GM19351 (cell line): ENCODE data around the gene LNPK.
"Not testable (repeated sequence)": the region's sequence is repeated elsewhere in the genome, so short reads cannot be mapped to it uniquely, and the experiment has no call there.

Source experiments
- ATAC-seq: cut with Tn5 transposase; IDR thresholded peaks from one replicate; pipeline ENCODE4 v1.9.1; 2021; ENCODE audit warnings: mild to moderate bottlenecking, moderate library complexity; ENCODE audit not compliant: unreplicated experiment

LNPK gene

GRCh38 chr2:175973373-175973772 is 28.7 kb downstream of the LNPK start:
- ATAC-seq, result no peak

- ATAC-seq, result no peak
Measured at GRCh38 chr2:175966839-175967238, 35.2 kb downstream of the LNPK start.

GRCh38 chr2:175965773-175966172 is 36.3 kb downstream of the LNPK start:
- ATAC-seq, result no peak

DNA sequence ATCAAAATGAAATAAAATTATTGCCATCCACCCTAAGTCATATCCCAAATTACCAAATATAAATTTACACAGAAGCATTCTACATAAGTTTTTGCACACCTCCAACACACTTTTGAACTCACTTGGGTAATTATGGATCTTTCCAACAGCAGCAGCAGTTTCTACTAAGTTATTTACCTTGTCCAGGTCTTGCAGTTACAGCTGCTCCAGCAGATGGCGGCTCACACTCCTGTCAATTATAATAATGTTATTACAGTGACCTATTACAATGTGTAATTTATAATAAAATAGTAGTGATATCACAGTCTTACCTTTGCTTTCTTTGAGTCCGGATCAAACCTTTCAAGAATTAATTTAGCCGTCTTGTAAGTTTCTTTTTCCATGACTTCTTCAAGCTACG is 37.9 kb downstream of the LNPK start:
- ATAC-seq, result no peak

DNA sequence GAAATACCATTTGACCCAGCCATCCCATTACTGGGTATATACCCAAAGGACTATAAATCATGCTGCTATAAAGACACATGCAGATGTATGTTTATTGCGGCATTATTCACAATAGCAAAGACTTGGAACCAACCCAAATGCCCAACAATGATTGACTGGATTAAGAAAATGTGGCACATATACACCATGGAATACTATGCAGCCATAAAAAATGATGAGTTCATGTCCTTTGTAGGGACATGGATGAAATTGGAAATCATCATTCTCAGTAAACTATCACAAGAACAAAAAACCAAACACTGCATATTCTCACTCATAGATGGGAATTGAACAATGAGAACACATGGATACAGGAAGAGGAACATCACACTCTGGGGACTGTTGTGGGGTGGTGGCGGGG is 38.9 kb downstream of the LNPK start:
- not testable (repeated sequence) for ATAC-seq

DNA sequence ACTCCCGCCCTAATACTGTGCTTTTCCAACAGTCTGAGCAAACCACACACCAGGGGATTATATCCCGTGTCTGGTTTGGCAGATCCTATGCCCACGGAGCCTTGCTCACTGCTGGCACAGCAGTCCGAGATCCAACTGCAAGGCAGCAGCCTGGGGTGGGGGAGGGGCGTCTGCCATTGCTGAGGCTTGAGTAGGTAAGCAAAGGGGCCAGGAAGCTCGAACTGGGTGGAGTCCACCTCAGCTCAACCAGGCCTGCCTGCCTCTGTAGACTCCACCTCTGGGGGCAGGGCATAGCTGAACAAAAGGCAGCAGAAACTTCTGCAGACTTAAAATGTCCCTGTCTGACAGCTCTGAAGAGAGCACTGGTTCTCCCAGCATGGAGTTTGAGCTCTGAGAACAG is 44.2 kb downstream of the LNPK start:
- no peak for ATAC-seq

GRCh38 chr2:175955136-175955535 is 46.9 kb downstream of the LNPK start:
- no peak for ATAC-seq

- ATAC-seq, result no peak
Measured at GRCh38 chr2:175950512-175950911, 51.6 kb downstream of the LNPK start.

GRCh38 chr2:175948191-175948590 is 53.9 kb downstream of the LNPK start:
- no peak for ATAC-seq

GRCh38 chr2:175947073-175947472 is 55.0 kb downstream of the LNPK start:
- ATAC-seq, result no peak

DNA sequence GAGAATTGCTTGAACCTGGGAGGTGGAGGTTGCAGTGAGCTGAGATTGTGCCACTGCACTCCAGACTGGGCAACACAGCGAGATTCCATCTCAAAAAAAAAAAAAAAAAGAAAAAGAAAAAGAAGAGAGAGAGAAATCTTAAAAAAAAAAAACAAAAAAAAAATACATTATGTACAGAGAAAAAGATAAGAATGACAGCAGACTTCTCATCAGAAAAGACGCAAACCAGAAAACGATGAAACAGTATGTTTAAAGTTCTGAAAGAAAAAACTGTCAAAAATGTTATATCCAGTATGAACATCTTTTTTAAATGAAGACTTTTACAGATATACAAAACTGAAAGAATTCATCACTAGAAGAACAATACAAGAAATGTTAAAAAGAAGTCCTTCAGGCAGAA is 60.4 kb downstream of the LNPK start:
- ATAC-seq, result no peak

- ATAC-seq, result no peak
Measured at GRCh38 chr2:175937216-175937615, 64.9 kb downstream of the LNPK start.

GRCh38 chr2:175935289-175936181 is 66.5 kb downstream of the LNPK start:
- ATAC-seq, result no peak

DNA sequence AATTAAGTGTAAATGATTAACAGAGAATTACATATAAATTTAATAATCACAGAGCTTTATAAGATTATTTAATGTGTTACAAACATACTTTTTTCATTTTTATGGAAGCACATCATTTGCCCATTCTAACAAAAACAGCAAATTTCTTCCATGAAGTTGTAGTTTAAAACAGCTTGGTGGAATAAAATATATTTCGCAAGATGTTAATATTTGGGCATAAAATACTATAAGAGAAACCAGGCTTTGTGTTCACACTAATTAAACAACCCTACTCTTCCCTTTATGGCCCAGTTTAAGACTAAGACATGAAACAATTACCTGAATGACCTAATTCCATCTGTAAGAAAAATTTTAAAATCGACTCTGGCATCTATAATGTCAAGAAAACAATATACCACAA is 69.4 kb downstream of the LNPK start:
- ATAC-seq, result no peak

- ATAC-seq, result no peak
Measured at GRCh38 chr2:175931805-175932204, 70.3 kb downstream of the LNPK start.

DNA sequence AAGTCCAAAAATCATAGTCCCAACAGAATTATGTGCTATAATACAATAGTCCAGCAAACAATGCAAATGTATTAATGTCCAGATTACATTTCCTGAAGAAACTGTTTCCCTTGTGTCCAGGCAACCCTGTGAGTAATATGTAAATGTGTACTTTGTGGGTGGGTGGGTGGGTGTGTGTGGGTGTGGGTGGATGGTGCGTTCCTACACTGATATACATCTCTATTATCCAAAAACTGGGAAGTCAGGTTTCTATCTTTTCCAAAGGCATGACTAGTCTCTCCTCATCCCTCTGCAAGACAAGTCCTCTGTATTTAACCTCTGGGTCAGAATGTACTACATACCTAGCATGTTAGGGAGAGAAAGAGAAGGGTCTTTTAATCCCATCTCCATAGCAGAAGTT is 71.6 kb downstream of the LNPK start:
- no peak for ATAC-seq

DNA sequence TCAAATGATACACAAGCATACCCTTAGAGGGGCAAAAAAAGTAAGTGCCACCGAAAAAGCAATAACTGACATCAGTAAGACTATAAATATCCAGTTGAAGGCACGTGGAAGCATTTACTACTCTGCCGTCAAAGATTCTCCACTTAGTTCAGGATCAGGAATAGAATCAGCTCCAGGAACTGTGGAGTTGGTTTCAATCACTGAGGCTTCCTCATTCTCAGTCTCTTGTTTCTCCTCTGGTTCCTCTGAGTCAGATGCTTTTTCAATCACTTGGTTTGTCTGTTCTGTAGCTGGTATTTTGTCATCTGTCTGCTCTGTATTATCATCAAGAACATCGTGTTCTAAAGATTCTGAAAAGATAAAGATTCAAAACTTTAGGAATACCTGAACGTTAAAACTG is 72.2 kb downstream of the LNPK start:
- ATAC-seq, result no peak

- ATAC-seq, result no peak
Measured at GRCh38 chr2:175926272-175926671, 75.8 kb downstream of the LNPK start.

GRCh38 chr2:175922160-175922559 is 79.9 kb downstream of the LNPK start:
- no peak for ATAC-seq

GRCh38 chr2:175918935-175919334 is 83.1 kb downstream of the LNPK start:
- no peak for ATAC-seq

- ATAC-seq, result no peak
Measured at GRCh38 chr2:175914846-175915245, 87.2 kb downstream of the LNPK start.

DNA sequence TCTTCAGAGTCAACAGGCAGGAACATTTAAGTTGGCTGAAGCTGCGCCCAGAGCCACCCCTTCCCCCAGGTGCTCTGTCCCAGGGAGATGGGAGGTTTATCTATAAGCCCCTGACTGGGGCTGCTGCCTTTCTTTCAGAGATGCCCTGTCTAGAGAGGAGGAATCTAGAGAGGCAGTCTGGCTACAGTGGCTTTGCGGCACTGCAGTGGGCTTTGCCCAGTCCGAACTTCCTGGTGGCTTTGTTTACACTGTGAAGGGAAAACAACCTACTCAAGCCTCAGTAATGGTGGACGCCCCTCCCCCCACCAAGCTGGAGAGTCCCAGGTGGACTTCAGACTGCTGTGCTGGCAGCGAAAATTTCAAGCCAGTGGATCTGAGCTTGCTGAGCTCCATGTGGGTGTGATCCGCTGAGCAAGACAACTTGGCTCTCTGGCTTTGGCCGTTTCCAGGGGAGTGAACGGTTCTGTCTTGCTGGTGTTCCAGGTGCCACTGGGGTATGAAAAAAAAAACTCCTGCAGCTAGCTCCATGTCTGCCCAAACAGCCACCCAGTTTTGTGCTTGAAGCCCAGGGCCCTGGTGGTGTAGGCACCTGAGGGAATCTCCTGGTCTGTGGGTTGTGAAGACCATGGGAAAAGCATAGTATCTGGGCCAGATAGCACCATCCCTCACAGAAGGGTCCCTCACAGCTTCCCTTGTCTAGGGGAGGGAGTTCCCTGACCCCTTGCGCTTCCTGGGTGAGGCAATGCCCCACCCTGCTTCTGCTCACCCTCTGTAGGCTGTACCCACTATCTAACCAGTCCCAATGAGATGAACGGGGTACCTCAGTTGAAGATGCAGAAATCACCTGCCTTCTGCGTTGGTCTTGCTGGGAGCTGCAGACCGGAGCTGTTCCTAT is 88.0 kb downstream of the LNPK start:
- ATAC-seq, result not testable (repeated sequence)
